Kidney (tissue), 14 donors: ENCODE measurements around the gene DNHD1. TPM values are rescaled to one million over a fixed set of nuclear protein-coding genes. Genes with fewer than 3 reads are reported as not detected.

Source experiments
- DNase-seq, 5 donors: peaks; one replicate each; pipeline ENCODE4 v3.0.0-alpha.2; 2013 to 2020
- FAIRE-seq: peaks from 2 replicates; lab custom pipeline; 2012; peaks lifted over from hg19 to GRCh38; lab: Jason Lieb, UNC
- H3K27ac ChIP-seq, 2 donors: one replicate each; pipeline ENCODE4 v1.7.0; 2013; ENCODE audit warnings: low read depth in 2 of 2, low read length in 2 of 2, inconsistent platforms in 1 of 2
- H3K27me3 ChIP-seq: one replicate; pipeline ENCODE4 v1.7.1; 2013; ENCODE audit warnings: low read length, inconsistent platforms; ENCODE audit not compliant: control insufficient read depth, insufficient read depth
- H3K36me3 ChIP-seq, 3 donors: one replicate each; pipeline versions ENCODE4 v1.7.0 to v1.7.1; 2013; ENCODE audit warnings: low read length in 3 of 3, control low read depth in 1 of 3, inconsistent platforms in 1 of 3; ENCODE audit not compliant: insufficient read depth in 3 of 3, control insufficient read depth in 2 of 3
- H3K4me1 ChIP-seq, 3 donors: one replicate each; pipeline versions ENCODE4 v1.7.0 to v1.7.1; 2013; ENCODE audit warnings: low read length in 3 of 3, inconsistent platforms in 1 of 3, low read depth in 1 of 3; ENCODE audit not compliant: control insufficient read depth in 2 of 3, insufficient read depth in 2 of 3
- H3K4me3 ChIP-seq, 3 donors: one replicate each; pipeline versions ENCODE4 v1.7.0 to v1.8.1; 2013; ENCODE audit warnings: low read length in 3 of 3, control low read depth in 1 of 3, inconsistent platforms in 1 of 3
- H3K9ac ChIP-seq, 3 donors: one replicate each; pipeline versions ENCODE4 v1.7.0 to v1.7.1; 2013; ENCODE audit warnings: low read length in 3 of 3, control low read depth in 1 of 3, inconsistent platforms in 1 of 3
- H3K9me3 ChIP-seq, 3 donors: one replicate each; pipeline versions ENCODE4 v1.7.0 to v1.7.1; 2013; ENCODE audit warnings: low read length in 3 of 3, control low read depth in 1 of 3, inconsistent platforms in 1 of 3; ENCODE audit not compliant: control insufficient read depth in 2 of 3, insufficient read depth in 1 of 3
- intact Hi-C: fragments of 100-400 bp; cut with DNase I; formaldehyde crosslinking; loops from one replicate; pipeline ENCODE4 v1.11.1; 2022
- polyA plus RNA-seq: library from polyadenylated mRNA; stranded (reverse); fragments of 350-450 nt; fragmentation: Illumina TruSeq; extraction: RNeasy Lipid Tissue Mini Kit (QIAGEN cat#74804); gene quantifications from one replicate; pipeline ENCODE4 v1.2.3, GENCODE V29; 2014; ENCODE audit warnings: low read depth, low replicate concordance; ENCODE audit not compliant: insufficient read depth
- total RNA-seq: library from RNA; stranded (reverse); fragmentation: NEBNext Ultra II Directional; extraction: Animal tissue kit (Norgen Biotek cat#: 25700); gene quantifications from one replicate; pipeline ENCODE4 v1.2.1, GENCODE V29; 2021
- TF ChIP-seq, protein P1 (sequence below): IDR thresholded peaks from 3 replicates; pipeline ENCODE4 v1.5.1; 2012; ENCODE audit warnings: mild to moderate bottlenecking, moderate library complexity, borderline replicate concordance; ENCODE audit not compliant: insufficient read depth; ENCODE audit errors: extremely low read depth
- donor health status: control.
- donor health status: control.
- donor health status: control.
- donor health status: control.
- donor health status: control.
- donor health status: DM: yes; HTN: yes; CAD: no.
- donor health status: Normal renal cell carcinoma (clear cell type).

DNHD1 gene
- total and polyA plus RNA-seq, 2 donors from 2014 or later, result 3.5 to 10.1 TPM

DNA sequence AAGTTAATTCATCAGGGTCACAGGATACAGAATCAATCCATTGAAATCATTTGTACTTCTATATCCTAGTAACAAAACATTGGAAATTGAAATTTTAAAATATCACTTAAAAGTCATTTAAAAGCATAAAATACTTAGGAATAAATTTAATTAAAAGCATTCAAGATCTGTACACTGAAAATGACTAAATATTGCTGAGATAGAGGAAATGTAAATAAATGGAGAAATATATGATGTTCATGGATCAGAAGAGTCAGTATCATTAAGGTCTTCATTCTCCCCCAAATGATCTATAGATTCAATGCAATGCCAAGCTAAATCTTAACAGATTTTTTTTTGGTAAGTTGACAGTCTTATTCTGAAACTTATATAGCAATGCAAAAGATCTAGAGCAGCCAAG is 56.6 kb downstream of the DNHD1 start:
- H3K9me3 ChIP-seq, result no peaks in the 10 kb centered on the region
- no peak overlapping the region for H3K9ac ChIP-seq
- H3K4me1 ChIP-seq, result peaks cover 0 to 9% (median 8%) of the 10 kb centered on the region in 3 donors
- FAIRE-seq (no peak), DNase-seq (no peak)
- TF ChIP-seq, protein P1, sequence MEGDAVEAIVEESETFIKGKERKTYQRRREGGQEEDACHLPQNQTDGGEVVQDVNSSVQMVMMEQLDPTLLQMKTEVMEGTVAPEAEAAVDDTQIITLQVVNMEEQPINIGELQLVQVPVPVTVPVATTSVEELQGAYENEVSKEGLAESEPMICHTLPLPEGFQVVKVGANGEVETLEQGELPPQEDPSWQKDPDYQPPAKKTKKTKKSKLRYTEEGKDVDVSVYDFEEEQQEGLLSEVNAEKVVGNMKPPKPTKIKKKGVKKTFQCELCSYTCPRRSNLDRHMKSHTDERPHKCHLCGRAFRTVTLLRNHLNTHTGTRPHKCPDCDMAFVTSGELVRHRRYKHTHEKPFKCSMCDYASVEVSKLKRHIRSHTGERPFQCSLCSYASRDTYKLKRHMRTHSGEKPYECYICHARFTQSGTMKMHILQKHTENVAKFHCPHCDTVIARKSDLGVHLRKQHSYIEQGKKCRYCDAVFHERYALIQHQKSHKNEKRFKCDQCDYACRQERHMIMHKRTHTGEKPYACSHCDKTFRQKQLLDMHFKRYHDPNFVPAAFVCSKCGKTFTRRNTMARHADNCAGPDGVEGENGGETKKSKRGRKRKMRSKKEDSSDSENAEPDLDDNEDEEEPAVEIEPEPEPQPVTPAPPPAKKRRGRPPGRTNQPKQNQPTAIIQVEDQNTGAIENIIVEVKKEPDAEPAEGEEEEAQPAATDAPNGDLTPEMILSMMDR, result no peak
- intact Hi-C loops, result no loop called here
- H3K4me3 ChIP-seq, result no peak overlapping the region
- H3K27me3 ChIP-seq, result no peaks in the 10 kb centered on the region
- H3K27ac ChIP-seq, result no peak overlapping the region
- no peaks in the 10 kb centered on the region for H3K36me3 ChIP-seq

DNA sequence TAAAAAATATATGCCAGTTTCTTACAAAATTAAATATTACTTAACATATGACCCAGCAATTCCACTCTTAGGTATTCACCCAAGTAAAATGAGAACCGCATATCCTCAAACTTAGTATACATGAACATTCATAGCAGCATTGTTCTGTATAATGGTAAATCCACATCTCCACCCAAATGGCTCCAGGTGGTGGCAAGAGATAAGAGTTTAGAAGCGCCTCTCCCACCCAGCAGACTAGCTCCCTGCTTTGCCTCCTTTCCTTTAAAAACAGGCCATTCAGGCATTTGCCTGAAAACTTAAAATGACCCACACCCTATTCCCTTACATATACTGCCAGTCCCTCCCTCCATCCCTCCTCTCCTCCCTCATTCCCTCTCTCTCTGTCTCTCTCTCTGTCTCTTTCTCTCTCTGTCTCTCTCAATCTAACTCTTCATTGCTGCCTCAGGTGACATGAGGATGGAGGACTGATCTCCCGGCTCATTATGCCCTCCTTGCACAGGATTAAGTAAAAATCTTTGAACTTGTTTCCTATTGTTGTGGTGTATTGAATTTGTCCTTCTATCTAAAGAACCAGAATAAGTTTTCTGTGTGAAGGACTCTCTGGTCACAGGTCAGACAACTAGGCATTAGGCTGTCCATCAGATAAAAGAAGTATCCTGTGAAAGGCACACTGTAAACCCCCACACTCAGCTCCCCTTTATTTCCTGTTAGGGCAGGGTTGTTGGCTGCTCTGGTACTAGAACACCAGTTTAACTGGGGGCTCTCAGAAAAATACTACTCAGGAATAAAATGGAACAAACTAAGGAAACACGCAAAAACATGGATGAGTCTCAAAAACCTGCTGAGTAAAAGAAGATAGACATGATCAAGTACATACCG is 58.0 kb downstream of the DNHD1 start:
- FAIRE-seq (no peak), DNase-seq (no peak)
- no peak overlapping the region for H3K4me3 ChIP-seq
- intact Hi-C loops, result no loop called here
- TF ChIP-seq, protein P1, result no peak
- H3K4me1 ChIP-seq, result peaks cover 0 to 9% (median 8%) of the 10 kb centered on the region in 3 donors
- H3K27me3 ChIP-seq, result no peaks in the 10 kb centered on the region
- H3K27ac ChIP-seq, result no peak overlapping the region
- H3K9ac ChIP-seq, result no peak overlapping the region
- H3K9me3 ChIP-seq, result no peaks in the 10 kb centered on the region
- no peaks in the 10 kb centered on the region for H3K36me3 ChIP-seq

DNA sequence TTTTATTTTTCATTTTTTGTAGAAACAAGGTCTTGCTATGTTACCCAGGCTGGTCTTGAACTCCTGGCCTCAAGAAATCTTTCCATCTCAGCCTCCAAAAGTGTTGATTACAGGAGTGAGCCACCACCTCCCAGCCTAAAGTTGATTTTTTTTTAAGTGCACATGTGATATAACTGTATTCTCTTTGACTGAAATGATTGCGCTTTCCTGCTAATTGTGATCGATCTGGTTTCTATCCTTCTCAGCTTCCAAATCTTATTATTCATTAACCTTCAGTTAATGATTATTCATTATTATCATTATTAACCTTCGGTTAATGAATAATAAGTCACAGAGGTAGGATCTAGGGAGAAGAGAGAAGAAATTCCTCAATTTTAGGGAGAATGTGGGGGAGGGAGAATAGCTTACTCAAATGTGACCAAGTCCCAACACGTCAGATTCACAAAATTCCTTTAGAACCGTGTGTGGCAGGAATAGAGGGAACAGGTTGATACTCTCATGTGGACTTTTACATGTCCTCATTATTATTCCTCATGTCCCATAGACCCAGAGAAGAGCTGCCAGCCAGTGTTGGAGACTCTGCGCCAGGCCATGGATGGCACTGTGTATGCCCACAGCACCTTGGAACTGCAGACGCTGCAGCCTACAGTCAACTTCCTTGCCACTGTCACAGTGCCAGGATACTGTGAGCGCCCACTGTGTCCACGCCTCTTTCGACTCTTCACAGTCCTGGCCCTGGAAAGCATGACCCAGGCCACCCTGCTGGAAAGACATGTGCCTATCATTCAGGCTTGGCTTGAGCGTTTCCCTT is 59.3 kb downstream of the DNHD1 start:
- FAIRE-seq, result no peak
- Histone ChIP-seq H3K4me1 (peaks cover 0 to 9% (median 8%) of the 10 kb centered on the region in 3 donors), H3K27ac (peak overlapping the region; percentile 33), H3K36me3 (no peaks in the 10 kb centered on the region), H3K27me3 (no peaks in the 10 kb centered on the region), H3K9me3 (no peaks in the 10 kb centered on the region), H3K4me3 (no peak overlapping the region), H3K9ac (no peak overlapping the region)
- intact Hi-C loops, result no loop called here
- DNase-seq, result peak in 2 of 5 donors; percentile 69 to 78
- TF ChIP-seq, protein P1, result no peak
